SK-N-SH treated with all-trans-retinoic acid at 6 μM for 48 hours (cell line): Measurements from ENCODE around the gene SLC24A4.

Experiments used
- ATAC-seq: fragments of 200-7000 bp; cut with Tn5 transposase; 3 replicates; pipeline ENCODE4 v1.9.1; 2020; ENCODE audit warnings: mild to moderate bottlenecking, moderate library complexity
- ARNTL ChIP-seq: fragments of 450-650 bp; formaldehyde crosslinking; IDR thresholded peaks from 2 replicates; pipeline ENCODE4 v1.5.0; 2020; ENCODE audit warnings: low read depth, mild to moderate bottlenecking, moderate library complexity, borderline replicate concordance
- BACH2 ChIP-seq: fragments of 250-450 bp; sonication (Bioruptor Pico); IDR thresholded peaks from 2 replicates; pipeline ENCODE4 v1.9.0; 2021; ENCODE audit warnings: mild to moderate bottlenecking, borderline replicate concordance
- CREB5 ChIP-seq: fragments of 250-450 bp; sonication (Bioruptor Pico); IDR thresholded peaks from 2 replicates; pipeline ENCODE4 v1.5.1; 2020; ENCODE audit warnings: low read depth, mild to moderate bottlenecking, moderate library complexity
- CSRNP3 ChIP-seq: fragments of 250-450 bp; sonication (Bioruptor Pico); IDR thresholded peaks from 2 replicates; pipeline ENCODE4 v1.5.1; 2021; ENCODE audit warnings: mild to moderate bottlenecking, moderate library complexity
- ESRRG ChIP-seq: fragments of 250-450 bp; sonication (Bioruptor Pico); IDR thresholded peaks from 2 replicates; pipeline ENCODE4 v1.6.1; 2021; ENCODE audit warnings: mild to moderate bottlenecking
- GLIS3 ChIP-seq: fragments of 250-450 bp; sonication (Bioruptor Pico); IDR thresholded peaks from 2 replicates; pipeline ENCODE4 v1.5.0; 2020; ENCODE audit warnings: mild to moderate bottlenecking, moderate library complexity
- ISL1 ChIP-seq: fragments of 250-450 bp; sonication (Bioruptor Pico); IDR thresholded peaks from 2 replicates; pipeline ENCODE4 v2.1.2; 2022; ENCODE audit warnings: mild to moderate bottlenecking, moderate library complexity
- OSR1 ChIP-seq: fragments of 250-450 bp; sonication (Bioruptor Pico); IDR thresholded peaks from 2 replicates; pipeline ENCODE4 v1.8.0; 2022; ENCODE audit warnings: moderate library complexity, mild to moderate bottlenecking, inconsistent platforms
- PATZ1 ChIP-seq: fragments of 250-450 bp; sonication (Bioruptor Pico); IDR thresholded peaks from 2 replicates; pipeline ENCODE4 v1.8.0; 2020; ENCODE audit warnings: mild to moderate bottlenecking, moderate library complexity, borderline replicate concordance
- POU6F1 ChIP-seq: fragments of 250-450 bp; sonication (Bioruptor Pico); IDR thresholded peaks from 2 replicates; pipeline ENCODE4 v1.8.0; 2021; ENCODE audit warnings: low read depth, mild to moderate bottlenecking, moderate library complexity, borderline replicate concordance
- PPARA ChIP-seq: fragments of 250-450 bp; sonication (Bioruptor Pico); IDR thresholded peaks from 2 replicates; pipeline ENCODE4 v1.5.0; 2020; ENCODE audit warnings: mild to moderate bottlenecking, borderline replicate concordance
- RARB ChIP-seq: fragments of 250-450 bp; sonication (Bioruptor Pico); IDR thresholded peaks from 2 replicates; pipeline ENCODE4 v1.8.0; 2021; ENCODE audit warnings: mild to moderate bottlenecking, moderate library complexity
- SNAI2 ChIP-seq: fragments of 250-450 bp; sonication (Bioruptor Pico); IDR thresholded peaks from 2 replicates; pipeline ENCODE4 v1.5.0; 2020; ENCODE audit warnings: mild to moderate bottlenecking, moderate library complexity
- TCF4 ChIP-seq: fragments of 250-450 bp; sonication (Bioruptor Pico); IDR thresholded peaks from 2 replicates; pipeline ENCODE4 v1.8.0; 2021; ENCODE audit warnings: mild to moderate bottlenecking, moderate library complexity, borderline replicate concordance
- TOX ChIP-seq: fragments of 250-450 bp; sonication (Bioruptor Pico); IDR thresholded peaks from 2 replicates; pipeline ENCODE4 v1.8.0; 2021; ENCODE audit warnings: mild to moderate bottlenecking, moderate library complexity, borderline replicate concordance
- TSHZ2 ChIP-seq: fragments of 250-450 bp; sonication (Bioruptor Pico); IDR thresholded peaks from 2 replicates; pipeline ENCODE4 v1.5.0; 2020; ENCODE audit warnings: mild to moderate bottlenecking, moderate library complexity
- ZC3H10 ChIP-seq: fragments of 250-450 bp; sonication (Bioruptor Pico); IDR thresholded peaks from 2 replicates; pipeline ENCODE4 v1.5.1; 2021; ENCODE audit warnings: mild to moderate bottlenecking, moderate library complexity
- ZFP3 ChIP-seq: fragments of 250-450 bp; sonication (Bioruptor Pico); IDR thresholded peaks from 2 replicates; pipeline ENCODE4 v1.5.0; 2020; ENCODE audit warnings: mild to moderate bottlenecking, moderate library complexity
- ZFP30 ChIP-seq: fragments of 450-650 bp; formaldehyde crosslinking; IDR thresholded peaks from 2 replicates; pipeline ENCODE4 v1.5.0; 2022; ENCODE audit warnings: mild to moderate bottlenecking, moderate library complexity
- ZNF565 ChIP-seq: fragments of 450-650 bp; formaldehyde crosslinking; conservative IDR thresholded peaks from 2 replicates; pipeline ENCODE4 v1.5.0; 2020; ENCODE audit warnings: low read depth, mild to moderate bottlenecking, moderate library complexity
- ZNF8 ChIP-seq: fragments of 450-650 bp; formaldehyde crosslinking; IDR thresholded peaks from 2 replicates; pipeline ENCODE4 v1.5.0; 2020; ENCODE audit warnings: mild to moderate bottlenecking, moderate library complexity

The SLC24A4 gene

GRCh38 chr14:92404018-92404417, 81.1 kb downstream of the SLC24A4 start:
- ATAC-seq: no peak
- TF ChIP-seq CSRNP3 (CRISPR knock-in tag): no peak
- no peak for TF ChIP-seq ZNF8 (CRISPR knock-in tag)
- TF ChIP-seq ISL1 (CRISPR knock-in tag): no peak
- TF ChIP-seq ARNTL (CRISPR knock-in tag): no peak
- no peak for TF ChIP-seq SNAI2
- no peak for TF ChIP-seq TCF4 (CRISPR knock-in tag)
- TF ChIP-seq OSR1 (CRISPR knock-in tag): no peak
- no peak for TF ChIP-seq CREB5 (CRISPR knock-in tag)
- no peak for TF ChIP-seq ZFP30
- TF ChIP-seq PPARA (CRISPR knock-in tag): no peak
- no peak for TF ChIP-seq TOX (CRISPR knock-in tag)
- TF ChIP-seq GLIS3: no peak

- ATAC-seq: no peak
- TF ChIP-seq ZNF565: no peak
- TF ChIP-seq TSHZ2 (CRISPR knock-in tag): no peak
- no peak for TF ChIP-seq POU6F1 (CRISPR knock-in tag)
- TF ChIP-seq ZC3H10 (CRISPR knock-in tag): no peak
- TF ChIP-seq OSR1 (CRISPR knock-in tag): no peak
- TF ChIP-seq RARB: no peak
- TF ChIP-seq ISL1 (CRISPR knock-in tag): no peak
- TF ChIP-seq ZNF8 (CRISPR knock-in tag): no peak
- TF ChIP-seq ESRRG: no peak
- no peak for TF ChIP-seq PPARA (CRISPR knock-in tag)
- TF ChIP-seq BACH2: no peak
- TF ChIP-seq SNAI2: no peak
- TF ChIP-seq CREB5 (CRISPR knock-in tag): no peak
- TF ChIP-seq GLIS3: no peak
- TF ChIP-seq ZFP30: no peak
- no peak for TF ChIP-seq ARNTL (CRISPR knock-in tag)
- TF ChIP-seq ZFP3 (CRISPR knock-in tag): no peak
- no peak for TF ChIP-seq PATZ1 (CRISPR knock-in tag)
Measured at GRCh38 chr14:92404421-92404820, 81.5 kb downstream of the SLC24A4 start.

- no peak for ATAC-seq
- no peak for TF ChIP-seq OSR1 (CRISPR knock-in tag)
- TF ChIP-seq, all 23 proteins: peak for 0
Measured at GRCh38 chr14:92404938-92405337, 82.0 kb downstream of the SLC24A4 start.
